ENCODE measurements around the gene SLC15A4.
"Not testable (repeated sequence)": the region's sequence is repeated elsewhere in the genome, so short reads cannot be mapped to it uniquely, and the experiment has no call there.

Gene SLC15A4

GRCh38 chr12:128814411-128815261, 9.1 kb downstream of the SLC15A4 start:
- DNase-seq (ENCODE audit: low read depth in 2 of 2, low spot score in 1 of 2) = no peak

DNA sequence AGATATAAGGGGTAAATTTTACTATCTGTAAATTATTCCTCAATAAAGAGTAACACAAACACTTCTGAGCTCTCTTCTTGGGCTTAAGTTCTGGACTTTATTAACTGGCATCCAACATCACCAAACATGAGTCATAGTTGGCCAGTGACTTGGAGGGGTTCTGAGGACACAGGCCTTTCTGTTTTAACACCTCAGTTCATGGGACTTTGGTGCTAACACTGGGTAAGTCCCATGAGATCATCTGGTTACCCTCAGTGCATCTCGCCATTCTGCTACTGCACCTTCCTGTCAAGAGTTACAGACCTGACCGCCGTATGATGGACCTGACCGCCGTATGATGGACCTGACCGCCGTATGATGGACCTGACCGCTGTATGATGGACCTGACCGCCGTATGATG, 9.9 kb downstream of the SLC15A4 start:
- no peak for DNase-seq (ENCODE audit: low read depth in 2 of 2, low spot score in 1 of 2)

DNA sequence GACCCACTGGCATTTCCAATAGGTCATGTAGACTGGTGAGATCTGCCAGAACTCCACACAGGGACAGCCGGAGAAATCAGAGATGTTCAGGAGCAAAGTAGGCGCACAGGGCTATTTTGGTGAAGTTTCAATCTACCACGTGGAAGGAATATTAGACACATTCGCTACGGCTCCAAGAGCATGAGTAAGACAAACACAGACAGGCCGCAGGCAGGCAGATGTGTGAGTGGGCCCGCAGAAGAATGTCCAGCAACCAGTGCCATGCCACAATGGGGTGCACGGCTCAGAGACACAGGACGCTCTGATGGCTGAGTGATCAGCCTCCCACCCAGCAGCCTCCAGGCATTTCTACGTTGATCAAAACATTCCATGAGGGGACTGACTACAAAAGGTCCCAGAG, 10.4 kb downstream of the SLC15A4 start:
- no peak for DNase-seq (ENCODE audit: low read depth in 2 of 2, low spot score in 1 of 2)

- no peak for DNase-seq (ENCODE audit: low read depth in 2 of 2, low spot score in 1 of 2)
These were observed 12.0 kb downstream of the SLC15A4 start for GRCh38 chr12:128811806-128812205.

DNA sequence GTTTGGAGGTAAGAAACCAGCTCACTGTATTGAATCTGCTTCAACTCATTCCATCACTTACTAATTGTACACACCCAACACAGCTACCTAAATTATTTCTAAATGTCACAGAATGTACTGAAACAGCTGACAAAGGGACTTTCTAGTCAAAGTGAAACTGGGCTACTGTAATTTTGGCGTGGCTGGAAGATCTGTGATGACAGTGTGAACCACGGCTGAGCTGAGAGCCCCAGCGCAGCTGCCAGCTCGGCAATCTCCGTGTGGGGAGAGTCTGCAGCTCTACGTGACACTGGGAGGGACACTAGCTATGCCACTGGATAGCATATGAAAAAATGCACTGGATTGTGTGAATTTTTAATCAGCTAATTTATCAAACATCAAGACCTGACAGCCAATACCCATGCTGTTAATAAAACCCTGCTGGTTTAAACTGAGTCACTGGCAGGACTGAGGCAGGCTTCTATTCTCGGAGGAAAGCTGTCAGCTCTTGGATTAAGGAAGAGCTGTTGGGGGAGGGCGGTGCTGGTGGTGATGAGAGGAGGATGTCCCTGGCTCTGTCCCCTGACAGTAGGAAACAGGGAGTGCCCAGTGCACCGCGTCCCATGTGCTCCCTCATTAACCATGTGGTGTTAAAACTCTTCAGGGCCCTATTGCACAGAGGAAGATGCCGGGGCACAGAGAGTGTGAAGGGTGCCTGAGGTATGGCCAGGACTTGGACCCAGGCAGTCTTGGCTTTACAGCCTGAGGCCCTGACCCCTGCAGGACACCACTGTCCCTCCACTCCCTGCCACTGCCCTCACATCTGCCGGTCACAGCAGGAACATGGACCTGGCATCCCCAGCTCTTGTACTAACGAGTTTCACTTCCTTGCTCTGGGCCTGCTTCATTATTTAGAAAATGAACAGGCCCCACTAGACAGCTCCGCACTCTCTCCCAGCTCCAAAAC, 13.3 kb downstream of the SLC15A4 start:
- no peak for DNase-seq (ENCODE audit: low read depth in 2 of 2, low spot score in 1 of 2)

DNA sequence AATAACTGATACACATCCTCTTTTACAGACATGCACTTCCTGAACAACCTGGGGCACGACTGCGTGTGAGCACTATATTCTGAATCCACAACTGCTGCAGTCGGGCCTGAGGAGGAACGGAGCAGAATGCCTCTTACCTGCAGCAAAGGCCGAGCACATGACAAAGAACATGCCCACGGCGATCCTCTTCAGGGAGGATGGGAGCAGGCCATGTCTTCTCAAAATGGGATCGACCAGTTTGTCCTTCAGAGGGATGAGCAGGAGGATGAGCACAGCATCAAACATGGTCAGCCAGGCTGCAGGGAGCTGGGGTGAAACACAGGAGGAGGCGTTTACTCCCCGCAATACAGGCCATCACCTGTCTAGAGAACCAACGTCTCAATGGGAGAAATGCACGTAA, 15.1 kb downstream of the SLC15A4 start:
- no peak for DNase-seq (ENCODE audit: low read depth in 2 of 2, low spot score in 1 of 2)

DNA sequence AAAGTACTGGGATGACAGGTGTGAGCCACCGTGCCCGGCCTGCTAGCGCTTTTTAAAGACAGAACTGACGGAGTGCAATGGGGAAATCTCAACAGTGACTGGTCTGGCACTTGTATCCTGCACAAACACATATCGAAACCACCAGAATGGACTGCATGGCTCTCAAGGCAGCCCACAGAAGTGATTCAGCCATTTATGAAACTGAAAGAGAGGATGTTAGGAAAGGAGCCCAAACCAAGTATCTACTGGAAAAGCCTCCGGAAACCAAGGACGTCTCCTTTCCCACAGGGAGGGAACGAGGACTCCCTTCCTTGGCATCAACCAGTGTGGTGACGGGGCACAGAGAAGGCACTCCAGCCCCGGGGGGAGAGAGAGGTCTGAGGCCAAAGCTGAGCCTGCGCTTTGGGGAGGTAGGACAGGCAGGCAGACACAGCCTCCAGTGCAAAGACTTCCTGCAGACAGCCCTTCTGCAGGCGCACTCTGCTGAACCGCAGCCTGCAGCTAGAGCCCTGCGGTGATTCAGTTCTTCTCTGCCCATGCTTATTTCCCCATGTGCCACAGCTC, 16.5 kb downstream of the SLC15A4 start:
- no peak for DNase-seq (ENCODE audit: low read depth in 2 of 2, low spot score in 1 of 2)

DNA sequence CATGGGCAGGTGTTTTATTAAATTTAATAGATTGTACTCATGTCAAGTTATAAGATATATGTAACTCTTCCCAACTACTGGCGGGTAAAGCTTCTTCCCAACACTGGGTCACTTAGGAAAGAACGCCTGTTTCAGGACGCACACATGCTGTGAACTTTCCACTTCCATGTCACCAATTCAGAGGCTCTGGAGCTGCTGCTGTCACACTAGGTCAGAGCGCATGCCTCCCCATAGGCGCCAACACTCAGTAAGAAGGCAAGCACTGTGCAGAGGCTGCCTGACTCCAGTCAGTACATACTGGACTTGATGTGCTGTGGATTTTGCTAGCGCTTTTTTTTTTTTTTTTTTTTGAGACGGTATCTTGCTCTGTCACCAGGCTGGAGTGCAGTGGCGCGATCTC, 17.2 kb downstream of the SLC15A4 start:
- DNase-seq (ENCODE audit: low read depth in 2 of 2, low spot score in 1 of 2) = no peak

DNA sequence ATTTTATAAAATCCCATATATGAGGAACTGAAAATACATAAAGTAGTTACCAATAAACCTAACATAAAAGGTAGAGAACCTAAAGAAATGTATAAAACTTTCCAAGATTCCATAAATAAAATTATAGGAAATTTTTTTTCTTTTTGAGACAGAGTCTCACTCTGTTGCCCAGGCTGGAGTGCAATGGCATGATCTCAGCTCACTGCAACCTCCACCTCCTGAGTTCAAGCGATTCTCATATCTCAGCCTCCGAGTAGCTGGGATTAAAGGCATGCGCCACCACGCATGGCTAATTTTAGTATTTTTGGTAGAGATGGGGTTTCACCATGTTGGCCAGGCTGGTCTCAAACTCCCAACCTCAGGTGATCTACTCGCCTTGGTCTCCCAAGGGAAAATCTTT, 18.4 kb downstream of the SLC15A4 start:
- not testable (repeated sequence) for DNase-seq (ENCODE audit: low read depth in 2 of 2, low spot score in 1 of 2)

- DNase-seq (ENCODE audit: low read depth in 2 of 2, low spot score in 1 of 2) = no peak
These were observed 19.0 kb downstream of the SLC15A4 start for GRCh38 chr12:128804762-128805161.

DNA sequence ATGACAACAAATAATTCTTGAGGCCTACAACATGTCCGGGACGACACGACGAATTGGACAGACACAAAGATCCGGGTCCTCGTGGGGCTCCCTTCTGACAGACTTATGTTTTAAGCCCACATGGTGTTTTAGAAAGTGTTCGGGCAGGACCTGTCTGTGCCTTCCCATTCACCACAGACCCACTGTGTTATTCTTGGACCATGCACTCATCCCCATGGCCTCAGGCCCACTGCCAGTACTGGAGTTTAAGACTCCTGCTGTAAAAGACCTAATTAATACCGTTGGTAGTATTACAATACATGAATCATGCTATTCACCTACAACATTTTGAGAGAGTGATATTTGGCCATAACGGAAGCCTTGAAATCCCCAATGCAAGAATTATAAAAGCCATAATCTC, 20.0 kb downstream of the SLC15A4 start:
- DNase-seq (ENCODE audit: low read depth in 2 of 2, low spot score in 1 of 2) = no peak

DNA sequence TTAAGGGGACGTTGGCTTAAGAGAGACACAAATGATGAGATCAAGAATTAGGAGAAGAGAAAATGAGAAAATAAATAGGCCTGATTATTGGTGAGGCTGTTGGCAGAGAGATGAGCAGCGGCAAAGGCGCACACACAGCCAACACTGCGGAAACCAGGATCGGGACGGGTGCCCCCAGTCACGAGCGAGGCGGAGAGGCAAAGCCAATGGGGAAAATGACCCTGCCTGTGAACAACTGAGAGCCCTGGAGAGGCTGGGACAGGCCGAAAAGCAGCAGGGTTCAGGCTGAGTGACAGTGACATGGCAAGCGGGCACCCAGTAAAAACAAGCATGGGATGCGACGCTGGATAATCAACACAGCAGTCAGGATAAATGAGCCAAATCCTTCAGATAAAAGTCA, 21.0 kb downstream of the SLC15A4 start:
- no peak for DNase-seq (ENCODE audit: low read depth in 2 of 2, low spot score in 1 of 2)

GRCh38 chr12:128801879-128802391, 21.8 kb downstream of the SLC15A4 start:
- DNase-seq (ENCODE audit: low read depth in 2 of 2, low spot score in 1 of 2) = no peak

GRCh38 chr12:128800606-128801005, 23.2 kb downstream of the SLC15A4 start:
- DNase-seq (ENCODE audit: low read depth in 2 of 2, low spot score in 1 of 2) = no peak

DNA sequence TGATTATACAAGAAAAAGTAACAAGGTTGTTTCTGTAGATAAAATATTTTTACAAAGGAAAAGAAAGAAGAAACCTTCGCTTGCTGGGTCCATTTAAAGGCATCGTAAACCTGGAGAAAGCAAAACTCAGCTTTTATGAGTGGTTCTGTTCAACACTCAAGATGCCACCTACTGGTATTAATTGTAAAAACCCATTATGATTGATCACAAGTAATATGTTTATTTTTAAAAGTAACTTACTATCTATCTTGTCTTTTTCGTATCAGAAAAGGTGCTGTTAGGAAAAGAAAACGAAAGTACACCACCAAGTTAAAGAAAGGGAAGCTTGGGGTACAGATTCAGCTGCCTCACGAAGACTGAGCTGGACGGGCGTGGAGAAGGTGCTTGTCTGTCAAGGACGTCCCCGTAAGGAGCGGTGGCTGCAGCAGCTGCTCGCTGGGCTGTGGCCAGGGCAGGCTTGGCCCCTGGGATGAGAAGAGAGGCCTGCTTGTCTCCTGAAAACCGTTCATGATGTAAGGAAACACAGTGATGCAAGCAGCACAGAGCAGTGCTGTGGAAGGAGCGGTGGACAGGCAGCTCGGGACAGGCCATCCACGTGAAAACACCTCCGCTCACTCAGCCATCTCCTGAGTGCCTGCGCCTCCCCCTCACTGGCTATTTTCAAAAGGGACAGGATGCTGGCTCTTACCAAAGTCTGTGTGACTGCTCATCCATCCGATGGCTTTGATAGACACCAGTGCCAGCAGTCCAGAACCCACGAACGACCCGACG, 25.0 kb downstream of the SLC15A4 start:
- DNase-seq (ENCODE audit: low read depth in 2 of 2, low spot score in 1 of 2) = no peak

GRCh38 chr12:128797119-128798118, 26.3 kb downstream of the SLC15A4 start:
- no peak for DNase-seq (ENCODE audit: low read depth in 2 of 2, low spot score in 1 of 2)

DNA sequence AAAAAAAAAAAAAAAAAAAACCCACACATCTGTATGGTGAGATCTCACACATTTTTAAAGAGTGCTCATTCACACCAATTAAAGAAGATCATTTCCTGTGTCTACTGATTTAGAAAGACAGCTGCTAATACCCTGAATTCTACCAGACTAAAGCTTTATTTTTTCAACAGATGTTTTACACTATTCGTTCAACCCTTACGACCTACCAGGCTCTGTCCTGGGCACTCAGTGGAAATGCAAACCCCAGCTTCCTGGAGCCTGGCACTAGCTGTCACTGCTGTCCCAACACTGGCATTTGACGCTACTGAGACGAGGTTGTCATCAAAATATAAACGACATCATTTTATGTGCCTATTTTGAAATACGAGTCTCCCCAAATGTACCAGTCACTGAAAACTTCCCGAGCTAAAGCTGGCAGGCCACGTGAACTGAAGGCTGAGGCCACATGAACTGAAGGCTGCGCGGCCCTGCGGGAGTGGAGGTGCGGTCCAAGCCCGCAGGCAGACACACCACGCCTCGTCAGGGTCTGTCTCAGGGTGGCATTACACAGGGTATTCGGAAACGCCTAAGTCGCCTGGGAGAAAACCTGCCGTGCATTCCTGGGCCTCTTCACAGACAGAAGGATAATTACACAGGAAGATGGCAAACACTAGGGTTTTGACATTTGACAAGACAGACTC, 27.2 kb downstream of the SLC15A4 start:
- no peak for DNase-seq (ENCODE audit: low read depth in 2 of 2, low spot score in 1 of 2)

- no peak for DNase-seq (ENCODE audit: low read depth in 2 of 2, low spot score in 1 of 2)
These were observed 28.0 kb downstream of the SLC15A4 start for GRCh38 chr12:128795530-128796361.

Measured in stimulated activated CD8-positive, alpha-beta memory T cell treated with anti-CD3 and anti-CD28 coated beads, Interleukin-4, amount 100 ng/mL, for 1 hour (primary cell).